ENCODE results near the gene COPS8. TPM values are rescaled to one million over a fixed set of nuclear protein-coding genes. Genes with fewer than 3 reads are reported as not detected.

COPS8 gene
- total and polyA plus RNA-seq, 3 donors from 2014 or later: 104 to 117 (median 108) TPM

DNA sequence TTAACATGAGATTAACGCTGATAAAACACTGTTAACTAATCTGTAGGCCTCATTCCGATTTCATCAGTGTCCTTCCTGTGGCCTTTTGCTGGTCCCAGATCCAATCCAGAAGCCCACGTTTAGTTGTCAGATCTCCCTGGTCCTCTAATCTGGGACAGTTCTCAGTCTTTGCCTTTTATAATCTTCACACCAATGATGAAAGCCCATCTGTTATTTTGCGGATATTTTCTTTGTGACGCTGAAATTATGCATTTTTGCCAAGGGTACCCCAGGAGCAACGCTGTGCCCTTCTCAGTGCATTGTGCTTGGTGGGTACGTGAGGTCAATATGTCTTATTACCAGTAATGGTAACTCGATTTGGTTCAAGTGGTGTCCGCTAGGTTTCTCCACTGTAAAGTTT lies 51.1 kb downstream of the COPS8 start:
- H3K36me3 ChIP-seq (ENCODE audit: low read depth, missing control alignments): no peaks in the 10 kb centered on the region
- intact Hi-C loops (cut with DNase I; ENCODE audit: low total_unique reads): no loop called here
- H3K27me3 ChIP-seq: no peaks in the 10 kb centered on the region
- 89 to 90% methylated on average over 9 of the region's 9 CpGs for WGBS, 2 donors
- H3K4me3 ChIP-seq: no peak overlapping the region
- DNase-seq: no peak
- TF ChIP-seq POLR2A (IDR thresholded peaks at IDR 0.05): no peak
- TF ChIP-seq, protein P1, sequence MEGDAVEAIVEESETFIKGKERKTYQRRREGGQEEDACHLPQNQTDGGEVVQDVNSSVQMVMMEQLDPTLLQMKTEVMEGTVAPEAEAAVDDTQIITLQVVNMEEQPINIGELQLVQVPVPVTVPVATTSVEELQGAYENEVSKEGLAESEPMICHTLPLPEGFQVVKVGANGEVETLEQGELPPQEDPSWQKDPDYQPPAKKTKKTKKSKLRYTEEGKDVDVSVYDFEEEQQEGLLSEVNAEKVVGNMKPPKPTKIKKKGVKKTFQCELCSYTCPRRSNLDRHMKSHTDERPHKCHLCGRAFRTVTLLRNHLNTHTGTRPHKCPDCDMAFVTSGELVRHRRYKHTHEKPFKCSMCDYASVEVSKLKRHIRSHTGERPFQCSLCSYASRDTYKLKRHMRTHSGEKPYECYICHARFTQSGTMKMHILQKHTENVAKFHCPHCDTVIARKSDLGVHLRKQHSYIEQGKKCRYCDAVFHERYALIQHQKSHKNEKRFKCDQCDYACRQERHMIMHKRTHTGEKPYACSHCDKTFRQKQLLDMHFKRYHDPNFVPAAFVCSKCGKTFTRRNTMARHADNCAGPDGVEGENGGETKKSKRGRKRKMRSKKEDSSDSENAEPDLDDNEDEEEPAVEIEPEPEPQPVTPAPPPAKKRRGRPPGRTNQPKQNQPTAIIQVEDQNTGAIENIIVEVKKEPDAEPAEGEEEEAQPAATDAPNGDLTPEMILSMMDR (IDR thresholded peaks at IDR 0.05): no peak
- no peaks in the 10 kb centered on the region for H3K9me3 ChIP-seq
- H3K4me1 ChIP-seq: no peaks in the 10 kb centered on the region
- no peak overlapping the region for H3K27ac ChIP-seq

DNA sequence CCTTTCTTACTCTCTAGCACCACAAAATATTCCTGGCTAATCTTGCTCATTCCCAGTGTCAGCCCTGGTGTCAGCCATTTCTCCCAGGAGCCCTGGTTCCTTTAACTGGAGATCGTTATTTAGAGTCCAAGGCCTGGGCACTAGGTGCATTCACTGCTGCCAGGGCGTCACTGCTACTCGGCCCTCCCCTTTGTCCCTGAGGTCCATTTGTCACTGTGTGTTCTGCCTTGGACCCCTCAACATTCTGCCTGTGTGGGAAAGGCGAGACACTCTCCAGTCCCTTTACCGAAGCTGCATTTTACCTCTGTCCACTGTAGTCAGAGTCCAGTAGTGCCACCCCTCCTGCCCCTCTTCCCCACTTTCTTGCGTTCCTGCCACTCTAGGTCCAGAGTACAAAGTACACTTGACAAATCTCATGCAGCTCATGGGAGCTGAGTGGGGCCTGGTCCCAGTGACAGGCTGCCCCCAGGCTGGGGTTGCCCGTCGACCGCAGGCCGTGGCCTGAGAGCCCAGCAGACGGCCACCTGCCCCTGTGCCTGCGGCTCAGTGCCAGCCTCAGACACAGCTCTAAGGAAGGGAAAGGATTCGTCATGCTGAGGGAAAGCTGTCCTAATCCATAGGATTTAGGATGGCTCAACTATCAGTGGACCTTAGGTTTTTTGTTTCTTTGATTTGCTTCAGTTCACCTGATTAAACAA lies 52.1 kb downstream of the COPS8 start:
- 89% methylated on average over 9 to 13 of the region's 13 CpGs for WGBS, 2 donors
- H3K4me3 ChIP-seq: no peak overlapping the region
- intact Hi-C loops (cut with DNase I; ENCODE audit: low total_unique reads): no loop called here
- H3K36me3 ChIP-seq (ENCODE audit: low read depth, missing control alignments): no peaks in the 10 kb centered on the region
- no peaks in the 10 kb centered on the region for H3K4me1 ChIP-seq
- DNase-seq: no peak
- H3K27ac ChIP-seq: no peak overlapping the region
- no peaks in the 10 kb centered on the region for H3K9me3 ChIP-seq
- TF ChIP-seq POLR2A (IDR thresholded peaks at IDR 0.05): no peak
- H3K27me3 ChIP-seq: no peaks in the 10 kb centered on the region

DNA sequence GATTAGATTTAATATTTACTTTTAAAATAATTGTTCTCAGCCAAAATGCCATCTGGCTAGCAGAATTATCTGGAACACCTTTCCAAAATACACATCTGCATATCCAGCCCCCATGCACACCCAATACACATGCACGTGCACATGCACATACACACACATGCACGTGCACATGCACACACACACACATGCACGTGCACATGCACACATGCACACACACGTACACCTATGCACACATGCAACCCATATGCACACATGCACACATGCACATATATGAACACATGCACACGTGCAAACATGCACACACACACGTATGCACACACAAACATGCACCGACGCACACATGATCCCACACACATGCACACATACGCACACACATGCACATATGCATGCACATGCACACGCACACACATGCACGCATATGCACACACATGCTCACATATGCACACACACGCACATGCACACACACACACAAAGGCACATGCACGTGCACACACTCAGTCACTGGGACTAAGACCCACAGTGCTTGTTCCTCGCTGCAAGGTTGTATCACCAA lies 53.5 kb downstream of the COPS8 start:
- 80 to 85% methylated on average over 14 of the region's 14 CpGs for WGBS, 2 donors
- DNase-seq: no peak

DNA sequence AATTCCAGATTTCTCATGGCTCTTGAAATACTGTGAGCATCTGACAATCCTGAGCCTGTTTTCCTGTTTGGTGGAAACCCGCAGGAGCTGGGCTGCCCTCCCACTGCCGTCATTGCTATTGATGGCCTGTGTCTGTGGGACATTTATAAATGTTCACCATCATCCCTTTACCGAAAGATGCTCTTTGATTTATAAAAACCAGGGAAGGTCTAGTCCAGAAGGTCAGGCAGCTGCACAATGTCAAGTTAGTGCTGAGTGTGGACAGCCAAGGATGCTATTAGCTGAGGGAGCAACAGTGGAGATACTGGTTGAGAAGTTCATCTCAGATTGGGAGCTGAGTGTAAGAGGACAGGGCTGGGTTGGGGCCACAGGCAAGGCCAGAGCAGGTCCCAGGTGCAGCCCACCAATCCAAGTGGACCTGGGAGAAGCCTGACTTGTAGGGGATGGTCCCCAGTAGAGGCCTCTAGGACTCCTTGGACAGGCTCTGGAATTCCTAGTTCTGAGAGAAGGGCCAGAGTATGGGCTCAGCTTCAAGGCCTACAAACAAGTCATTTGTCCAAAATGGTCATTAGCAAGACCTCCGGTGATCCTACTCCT lies 55.1 kb downstream of the COPS8 start:
- H3K36me3 ChIP-seq (ENCODE audit: low read depth, missing control alignments): no peaks in the 10 kb centered on the region
- no peaks in the 10 kb centered on the region for H3K4me1 ChIP-seq
- 89 to 92% methylated on average over 4 of the region's 4 CpGs for WGBS, 2 donors
- intact Hi-C loops (cut with DNase I; ENCODE audit: low total_unique reads): no loop called here
- no peak for DNase-seq
- no peaks in the 10 kb centered on the region for H3K27me3 ChIP-seq
- H3K27ac ChIP-seq: peak overlapping the region in 1 of 2 donors; percentile 23
- TF ChIP-seq POLR2A (IDR thresholded peaks at IDR 0.05): no peak
- TF ChIP-seq, protein P1 (IDR thresholded peaks at IDR 0.05): no peak
- H3K4me3 ChIP-seq: no peak overlapping the region
- no peaks in the 10 kb centered on the region for H3K9me3 ChIP-seq

More for the DNA sequence above, 53.5 kb downstream of the COPS8 start:
- TF ChIP-seq, protein P1 (IDR thresholded peaks at IDR 0.05): no peak
- no peak for TF ChIP-seq POLR2A (IDR thresholded peaks at IDR 0.05)
- H3K27me3 ChIP-seq: no peaks in the 10 kb centered on the region
- no peaks in the 10 kb centered on the region for H3K4me1 ChIP-seq
- no peak overlapping the region for H3K4me3 ChIP-seq
- H3K9me3 ChIP-seq: no peaks in the 10 kb centered on the region
- intact Hi-C loops (cut with DNase I; ENCODE audit: low total_unique reads): no loop called here
- no peak overlapping the region for H3K27ac ChIP-seq
- H3K36me3 ChIP-seq (ENCODE audit: low read depth, missing control alignments): no peaks in the 10 kb centered on the region

DNA sequence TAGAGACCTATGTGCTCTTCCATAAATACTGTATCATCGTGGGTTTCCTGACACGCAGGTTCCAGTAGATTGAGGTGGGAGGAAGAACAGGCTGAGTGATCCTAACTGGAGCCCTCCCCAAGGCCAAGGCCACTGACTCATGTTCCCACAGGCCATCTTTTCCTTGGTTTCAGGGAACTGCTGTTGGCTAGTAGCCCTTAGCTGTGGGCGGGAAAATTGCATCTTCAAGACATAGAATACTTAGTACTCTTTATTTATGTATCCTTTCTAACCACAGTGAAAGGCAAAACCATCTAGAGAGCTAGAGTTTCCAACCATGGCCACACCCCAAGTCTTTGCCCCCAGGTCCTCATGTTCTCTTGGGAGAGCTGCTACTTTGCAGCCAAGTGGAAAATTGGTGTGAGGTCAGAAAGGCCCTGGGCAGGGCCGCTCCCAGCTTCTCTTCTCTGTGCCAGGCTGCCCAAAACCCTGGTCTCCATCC lies 55.9 kb downstream of the COPS8 start:
- Histone ChIP-seq H3K27ac (peak overlapping the region in 1 of 2 donors; percentile 43), H3K27me3 (no peaks in the 10 kb centered on the region), H3K36me3 (ENCODE audit: low read depth, missing control alignments) (no peaks in the 10 kb centered on the region), H3K4me3 (no peak overlapping the region), H3K4me1 (no peaks in the 10 kb centered on the region), H3K9me3 (no peaks in the 10 kb centered on the region)
- 53 to 75% methylated on average over 4 of the region's 4 CpGs for WGBS, 2 donors
- TF ChIP-seq, protein P1 (IDR thresholded peaks at IDR 0.05): no peak
- TF ChIP-seq POLR2A (IDR thresholded peaks at IDR 0.05): no peak
- intact Hi-C loops (cut with DNase I; ENCODE audit: low total_unique reads): no loop called here
- peak; percentile 50 for DNase-seq

Data from testis (tissue), 3 donors.